K562 (cell line): ENCODE measurements around the gene COX4I2. TPM values are rescaled to one million over a fixed set of nuclear protein-coding genes. Genes with fewer than 3 reads are reported as not detected.
A peak's percentile ranks its signal among the peaks of the same experiment; 100 is the strongest.

Source experiments
- ATAC-seq: fragments of 200-7000 bp; cut with Tn5 transposase; 3 replicates; pipeline ENCODE4 v1.9.1; 2020; ENCODE audit warnings: moderate library complexity
- BruUV-seq: library from RNA; stranded (reverse); fragments of 400-500 nt; replicated peaks from 2 replicates; lab custom pipeline; 2021; lab: Mats Ljungman, UMichigan
- CTCF ChIA-PET: fragments of 300-600 bp; formaldehyde crosslinking; extraction: SDS; loops from one replicate; lab custom pipeline; 2021; ENCODE audit warnings: low intra/inter-chr PET ratio; lab: Yijun Ruan, JAX
- POLR2A ChIA-PET: fragments of 300-600, 350-650 bp; sonication (Branson Sonifier 250); formaldehyde crosslinking; extraction: SDS; loops from one replicate; lab custom pipeline; 2021; ENCODE audit warnings: antibody characterized with exemption, inconsistent platforms; lab: Yijun Ruan, JAX
- DNase-seq, 4 experiments: peaks; one replicate each; pipeline versions ENCODE4 v3.0.0 to v3.0.0-alpha.2; 2011 to 2018; ENCODE audit warnings: low spot score in 3 of 4, mixed read lengths in 3 of 4; ENCODE audit errors: extremely low read depth in 1 of 4
- FAIRE-seq: peaks from 2 replicates; lab custom pipeline; 2011; peaks lifted over from hg19 to GRCh38; lab: Jason Lieb, UNC
- H2AFZ ChIP-seq: 2 replicates; pipeline ENCODE4 v1.6.0; 2011; ENCODE audit warnings: low read depth, low read length, control low read depth, inconsistent platforms
- H3K27ac ChIP-seq: fragments of 200-600 bp; 3 replicates; pipeline ENCODE4 v1.8.0; 2011; ENCODE audit warnings: low read depth, mild to moderate bottlenecking, control low read depth, inconsistent platforms, low read length, moderate library complexity, mixed read lengths; ENCODE audit errors: extremely low read depth
- H3K27me3 ChIP-seq, 2 experiments: fragments of 300-600 bp in 1 of 2; 2 replicates in 1 of 2; 3 replicates in 1 of 2; pipeline versions ENCODE4 v1.6.0 to v1.8.0; 2011; ENCODE audit warnings: inconsistent platforms in 2 of 2, low read length in 2 of 2, mild to moderate bottlenecking in 1 of 2, mixed read lengths in 1 of 2, moderate library complexity in 1 of 2; ENCODE audit not compliant: control insufficient read depth in 2 of 2, insufficient read depth in 2 of 2
- H3K36me3 ChIP-seq: fragments of 300-600 bp; 3 replicates; pipeline ENCODE4 v1.8.0; 2011; ENCODE audit warnings: mild to moderate bottlenecking, low read length, inconsistent platforms; ENCODE audit not compliant: control insufficient read depth, insufficient read depth
- H3K4me1 ChIP-seq, 2 experiments: fragments of 200-600 bp in 1 of 2; replicated peaks in 1 of 2; 2 replicates in 1 of 2; 3 replicates in 1 of 2; pipeline versions ENCODE4 v1.5.1 to v1.8.0; 2011; ENCODE audit warnings: inconsistent platforms in 2 of 2, low read length in 2 of 2, mild to moderate bottlenecking in 1 of 2, mixed read lengths in 1 of 2, moderate library complexity in 1 of 2; ENCODE audit not compliant: control insufficient read depth in 2 of 2, insufficient read depth in 2 of 2
- H3K4me2 ChIP-seq: 2 replicates; pipeline ENCODE4 v1.6.1; 2011; ENCODE audit warnings: low read length, control low read depth, inconsistent platforms, mixed read lengths; ENCODE audit not compliant: insufficient read depth
- H3K4me3 ChIP-seq: fragments of 200-600 bp; sonication (generic), shearing (Covaris generic); 2 replicates; pipeline ENCODE4 v1.5.1; 2016; ENCODE audit warnings: control low read depth, inconsistent platforms
- H3K79me2 ChIP-seq: fragments of 200-600 bp; 3 replicates; pipeline ENCODE4 v1.8.0; 2011; ENCODE audit warnings: low read length, inconsistent platforms; ENCODE audit not compliant: control insufficient read depth, insufficient read depth
- H3K9ac ChIP-seq, 2 experiments: 2 replicates each; pipeline versions ENCODE4 v1.6.0 to v1.6.1; 2011; ENCODE audit warnings: low read depth in 2 of 2, low read length in 2 of 2, control low read depth in 1 of 2, inconsistent platforms in 1 of 2, mild to moderate bottlenecking in 1 of 2, mixed read lengths in 1 of 2; ENCODE audit not compliant: insufficient read depth in 1 of 2
- H3K9me1 ChIP-seq: one replicate; pipeline ENCODE4 v1.6.0; 2011; ENCODE audit warnings: inconsistent platforms, mild to moderate bottlenecking, low read length, moderate library complexity; ENCODE audit not compliant: control insufficient read depth, insufficient read depth
- H3K9me3 ChIP-seq: replicated peaks from 2 replicates; pipeline ENCODE4 v1.5.1; 2011; ENCODE audit warnings: low read depth, low read length, inconsistent platforms; ENCODE audit not compliant: control insufficient read depth, insufficient read depth
- H4K20me1 ChIP-seq: replicated peaks from 2 replicates; pipeline ENCODE4 v1.6.1; 2011; ENCODE audit warnings: low read length, inconsistent platforms, mixed read lengths; ENCODE audit not compliant: control insufficient read depth, insufficient read depth
- ARHGAP35 ChIP-seq: fragments of 450-650 bp; IDR thresholded peaks from 2 replicates; pipeline ENCODE4 v1.6.1; 2018; ENCODE audit not compliant: partially characterized antibody
- ARID1B ChIP-seq: fragments of 450-650 bp; IDR thresholded peaks from 2 replicates; pipeline ENCODE4 v1.6.1; 2016; ENCODE audit warnings: antibody characterized with exemption, mild to moderate bottlenecking, inconsistent platforms
- MLLT1 ChIP-seq, 2 experiments: fragments of 450-650 bp; IDR thresholded peaks; 2 replicates each; pipeline ENCODE4 v1.6.1; 2016
- PRDM10 ChIP-seq: fragments of 450-650 bp; IDR thresholded peaks from 2 replicates; pipeline ENCODE4 v1.6.1; 2018; ENCODE audit not compliant: partially characterized antibody
- SMAD3 ChIP-seq: fragments of 450-650 bp; formaldehyde crosslinking; conservative IDR thresholded peaks from 2 replicates; pipeline ENCODE4 v1.4.0; 2020; ENCODE audit warnings: mild to moderate bottlenecking
- ZNF316 ChIP-seq: fragments of 450-650 bp; IDR thresholded peaks from 2 replicates; pipeline ENCODE4 v1.6.1; 2016
- WGBS: fragments of 100-300 bp; shearing (Covaris generic); methylation state at CpG from one replicate; pipeline ENCODE4 v1.1.6; 2016; ENCODE audit warnings: low coverage, mixed read lengths; ENCODE audit not compliant: insufficient coverage; ENCODE audit errors: missing lambda C conversion rate; 5-methylcytosine and 5-hydroxymethylcytosine counted together
- in situ Hi-C: fragments of 300-500 bp; cut with MboI; formaldehyde crosslinking; loops from 4 replicates; pipeline ENCODE4 v1.15.0; 2018; ENCODE audit warnings: inconsistent platforms, mixed read lengths
- intact Hi-C: fragments of 100-400 bp; cut with micrococcal nuclease; formaldehyde crosslinking; loops from 2 replicates; pipeline ENCODE4 v1.14.2; 2022
- polyA plus RNA-seq, 8 experiments: library from polyadenylated mRNA; depleted of rRNA in 4 of 8; stranded (reverse) in 5 of 8; unstranded in 3 of 8; fragments of >200 nt; fragmentation: Nextera tagmentation in 2 of 8; fragmentation: Illumina TruSeq in 1 of 8; extraction: Ambion mirVana in 2 of 8; extraction: Trizol in 1 of 8; gene quantifications; 2 replicates each; pipeline versions ENCODE4 v1.2.1 to v1.2.3, GENCODE V29; 2011 to 2014; ENCODE audit warnings: inconsistent platforms in 1 of 8, missing spikeins in 1 of 8
- total RNA-seq, 7 experiments: library from RNA; depleted of rRNA in 6 of 7; stranded (reverse); fragments of >200 nt in 6 of 7; fragmentation: Illumina TruSeq in 2 of 7; extraction: Trizol in 2 of 7; gene quantifications; 2 replicates each; pipeline versions ENCODE4 v1.2.1 to v1.2.3, GENCODE V29; 2011 to 2021; ENCODE audit warnings: low replicate concordance in 1 of 7

The COX4I2 gene
- total and polyA plus RNA-seq, 9 of the 15 experiments (the other 6 are each of a cell fraction or from before 2014, with no cell fraction given), result not detected

- POLR2A ChIA-PET, result no interaction called here
- no peaks in the 10 kb centered on the region for H3K9me1 ChIP-seq
- no peak overlapping the region for H3K4me3 ChIP-seq
- in situ Hi-C loops, result loop anchor here (25.0 kb wide), 1 partner anchor 1043 kb away; no protein-coding TSS in a partner anchor
- no TSS peak for BruUV-seq
- no peak for FAIRE-seq
- H3K27ac ChIP-seq, result peak overlapping the region; percentile 3
- peak overlapping the region; percentile 12 to 45; a peak in 2 of 4 replicates for H3K9ac ChIP-seq
- 83% methylated on average over 10 of the region's 11 CpGs for WGBS
- CTCF ChIA-PET, result no interaction called here
- H3K27me3 ChIP-seq, result no peaks in the 10 kb centered on the region
- no peak overlapping the region for H2AFZ ChIP-seq
- H3K36me3 ChIP-seq, result no peaks in the 10 kb centered on the region
- H3K9me3 ChIP-seq, result no peaks in the 10 kb centered on the region
- TF ChIP-seq ARHGAP35, result peak; percentile 14
- TF ChIP-seq SMAD3 (CRISPR knock-in tag), result no peak
- TF ChIP-seq ARID1B, result 0 out of 2 replicates have a peak, but pooled peaks have one; percentile 11
- peak; percentile 41 for TF ChIP-seq PRDM10
- TF ChIP-seq MLLT1 (IDR thresholded peaks at IDR 0.05), result peak in 1 of 2 experiments; percentile 87; a peak in 1 of 4 replicates
- TF ChIP-seq ZNF316, result 0 out of 2 replicates have a peak, but pooled peaks have one; percentile 2
- TF ChIP-seq, all 486 proteins: peak for 5
- H3K4me2 ChIP-seq, result no peak overlapping the region
- H4K20me1 ChIP-seq, result no peaks in the 10 kb centered on the region
- intact Hi-C loops, result no loop called here
- H3K4me1 ChIP-seq, result peaks cover 30 to 35% of the 10 kb centered on the region in 2 experiments
- no peaks in the 10 kb centered on the region; the same call in 2 of the 3 replicates for H3K79me2 ChIP-seq
- DNase-seq (no peak), ATAC-seq (no peak)
These were observed 42.9 kb upstream of the COX4I2 start for GRCh38 chr20:31594558-31595379.
